Upper lobe of right lung (tissue), 1 donor: ENCODE results near the gene FLT3. TPM values are rescaled to one million over a fixed set of nuclear protein-coding genes. Genes with fewer than 3 reads are reported as not detected.
"Not testable (repeated sequence)": the region's sequence is repeated elsewhere in the genome, so short reads cannot be mapped to it uniquely, and the experiment has no call there.

Experiments used
- ATAC-seq: fragments of 200-7000 bp; cut with Tn5 transposase; one replicate; pipeline ENCODE4 v1.9.1; 2020; ENCODE audit warnings: mild to moderate bottlenecking, moderate library complexity
- DNase-seq: peaks from one replicate; pipeline ENCODE4 v3.0.0-alpha.2; 2020
- H3K27ac ChIP-seq: fragments of 200-600 bp; one replicate; pipeline ENCODE4 v1.8.0; 2022
- H3K27me3 ChIP-seq: fragments of 200-600 bp; one replicate; pipeline ENCODE4 v1.8.0; 2022; ENCODE audit warnings: mild to moderate bottlenecking
- H3K36me3 ChIP-seq: fragments of 200-600 bp; one replicate; pipeline ENCODE4 v1.8.0; 2022
- H3K4me1 ChIP-seq: fragments of 200-600 bp; one replicate; pipeline ENCODE4 v1.8.0; 2022
- H3K4me3 ChIP-seq: fragments of 200-600 bp; one replicate; pipeline ENCODE4 v1.8.0; 2022; ENCODE audit warnings: mild to moderate bottlenecking
- H3K9me3 ChIP-seq: fragments of 200-600 bp; one replicate; pipeline ENCODE4 v1.8.0; 2022
- CTCF ChIP-seq: fragments of 200-600 bp; IDR thresholded peaks from one replicate; pipeline ENCODE4 v1.8.0; 2022; ENCODE audit warnings: antibody characterized with exemption
- intact Hi-C: fragments of 100-400 bp; cut with DNase I; formaldehyde crosslinking; loops from one replicate; pipeline ENCODE4 v1.11.0; 2022
- total RNA-seq: library from RNA; stranded (reverse); fragmentation: NEBNext Ultra II Directional; extraction: Animal tissue kit (Norgen Biotek cat#: 25700); gene quantifications from one replicate; pipeline ENCODE4 v1.2.1, GENCODE V29; 2021
- donor health status: DM: no; HTN: yes; CAD: no; lungs with severe emphysema.

The FLT3 gene
- total RNA-seq, 1 donor from 2014 or later = 1.1 TPM

GRCh38 chr13:27965343-27965739 is 135.0 kb downstream of the FLT3 start:
- ATAC-seq = no peak
- H3K36me3 ChIP-seq = no peaks in the 10 kb centered on the region
- H3K4me1 ChIP-seq = peaks cover 12% of the 10 kb centered on the region
- DNase-seq = no peak
- TF ChIP-seq CTCF = no peak
- peaks cover 95% of the 10 kb centered on the region for H3K27me3 ChIP-seq
- no peak overlapping the region for H3K4me3 ChIP-seq
- H3K9me3 ChIP-seq = no peaks in the 10 kb centered on the region
- intact Hi-C loops = no loop called here
- no peak overlapping the region for H3K27ac ChIP-seq

- Histone ChIP-seq H3K27ac (no peak overlapping the region), H3K4me1 (peaks cover 17% of the 10 kb centered on the region), H3K4me3 (no peak overlapping the region), H3K27me3 (peaks cover 95% of the 10 kb centered on the region), H3K9me3 (no peaks in the 10 kb centered on the region), H3K36me3 (no peaks in the 10 kb centered on the region)
- no peak for ATAC-seq
- intact Hi-C loops = no loop called here
- DNase-seq = no peak
- TF ChIP-seq CTCF = no peak
These were observed 135.5 kb downstream of the FLT3 start for GRCh38 chr13:27964741-27965323.

GRCh38 chr13:27964206-27964605 is 136.2 kb downstream of the FLT3 start:
- H3K36me3 ChIP-seq, intact Hi-C loops, H3K27ac ChIP-seq, H3K4me3 ChIP-seq, ATAC-seq, DNase-seq, H3K9me3 ChIP-seq: not testable (repeated sequence)
- H3K27me3 ChIP-seq = peaks cover 95% of the 10 kb centered on the region
- H3K4me1 ChIP-seq = peaks cover 20% of the 10 kb centered on the region

GRCh38 chr13:27963491-27963890 is 136.9 kb downstream of the FLT3 start:
- Histone ChIP-seq H3K9me3 (no peaks in the 10 kb centered on the region), H3K27me3 (peaks cover 95% of the 10 kb centered on the region), H3K4me3 (no peak overlapping the region), H3K27ac (no peak overlapping the region), H3K4me1 (peaks cover 20% of the 10 kb centered on the region), H3K36me3 (no peaks in the 10 kb centered on the region)
- ATAC-seq (no peak), DNase-seq (no peak)
- no peak for TF ChIP-seq CTCF
- intact Hi-C loops = no loop called here

- Histone ChIP-seq H3K4me3 (no peak overlapping the region), H3K9me3 (no peaks in the 10 kb centered on the region), H3K36me3 (no peaks in the 10 kb centered on the region), H3K4me1 (peaks cover 16% of the 10 kb centered on the region), H3K27me3 (peaks cover 95% of the 10 kb centered on the region), H3K27ac (no peak overlapping the region)
- no peak for ATAC-seq
- no peak for DNase-seq
- TF ChIP-seq CTCF = no peak
- intact Hi-C loops = no loop called here
These were observed 137.4 kb downstream of the FLT3 start for GRCh38 chr13:27962982-27963381.

- H3K9me3 ChIP-seq = no peaks in the 10 kb centered on the region
- H3K4me1 ChIP-seq = peaks cover 16% of the 10 kb centered on the region
- intact Hi-C loops = no loop called here
- H3K4me3 ChIP-seq = no peak overlapping the region
- TF ChIP-seq CTCF = no peak
- no peak for DNase-seq
- peaks cover 95% of the 10 kb centered on the region for H3K27me3 ChIP-seq
- no peak overlapping the region for H3K27ac ChIP-seq
- no peaks in the 10 kb centered on the region for H3K36me3 ChIP-seq
- no peak for ATAC-seq
These were observed 138.1 kb downstream of the FLT3 start for GRCh38 chr13:27962128-27962841.
